VCaP (cell line): Measurements from ENCODE around the gene AGRN.
"Not testable (repeated sequence)": the region's sequence is repeated elsewhere in the genome, so short reads cannot be mapped to it uniquely, and the experiment has no call there.

ENCODE experiments used
- H3K27ac ChIP-seq: fragments of 450-650 bp; 2 replicates; pipeline ENCODE4 v1.5.1; 2017
- CTCF ChIP-seq: fragments of 450-650 bp; conservative IDR thresholded peaks from 2 replicates; pipeline ENCODE4 v1.5.1; 2017; ENCODE audit warnings: mild to moderate bottlenecking, moderate library complexity

The AGRN gene

GRCh38 chr1:1006305-1007159 is 13.4 kb upstream of the AGRN start:
- H3K27ac ChIP-seq: peak overlapping the region; percentile 82
- no peak for TF ChIP-seq CTCF

GRCh38 chr1:1010131-1010530 is 9.8 kb upstream of the AGRN start:
- H3K27ac ChIP-seq: not testable (repeated sequence)

GRCh38 chr1:1011396-1011949 is 8.4 kb upstream of the AGRN start:
- no peak overlapping the region for H3K27ac ChIP-seq
- no peak for TF ChIP-seq CTCF

DNA sequence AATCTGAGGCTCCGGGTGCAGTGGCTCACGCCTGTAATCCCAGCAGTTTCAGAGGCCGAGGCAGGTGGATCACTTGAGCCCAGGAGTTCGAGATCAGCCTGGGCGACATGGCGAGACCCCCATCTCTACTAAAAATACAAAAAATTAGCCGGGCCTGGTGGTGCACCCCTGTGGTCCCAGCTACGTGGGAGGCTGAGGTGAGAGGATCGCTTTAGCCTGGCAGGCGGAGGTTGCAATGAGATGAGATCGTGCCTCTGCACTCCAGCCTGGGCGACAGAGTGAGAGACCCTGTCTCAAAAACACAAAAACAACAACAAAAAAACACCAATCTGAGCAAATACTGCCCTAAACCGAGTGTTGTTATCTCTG is 7.2 kb upstream of the AGRN start:
- peak overlapping the region; percentile 81 for H3K27ac ChIP-seq

DNA sequence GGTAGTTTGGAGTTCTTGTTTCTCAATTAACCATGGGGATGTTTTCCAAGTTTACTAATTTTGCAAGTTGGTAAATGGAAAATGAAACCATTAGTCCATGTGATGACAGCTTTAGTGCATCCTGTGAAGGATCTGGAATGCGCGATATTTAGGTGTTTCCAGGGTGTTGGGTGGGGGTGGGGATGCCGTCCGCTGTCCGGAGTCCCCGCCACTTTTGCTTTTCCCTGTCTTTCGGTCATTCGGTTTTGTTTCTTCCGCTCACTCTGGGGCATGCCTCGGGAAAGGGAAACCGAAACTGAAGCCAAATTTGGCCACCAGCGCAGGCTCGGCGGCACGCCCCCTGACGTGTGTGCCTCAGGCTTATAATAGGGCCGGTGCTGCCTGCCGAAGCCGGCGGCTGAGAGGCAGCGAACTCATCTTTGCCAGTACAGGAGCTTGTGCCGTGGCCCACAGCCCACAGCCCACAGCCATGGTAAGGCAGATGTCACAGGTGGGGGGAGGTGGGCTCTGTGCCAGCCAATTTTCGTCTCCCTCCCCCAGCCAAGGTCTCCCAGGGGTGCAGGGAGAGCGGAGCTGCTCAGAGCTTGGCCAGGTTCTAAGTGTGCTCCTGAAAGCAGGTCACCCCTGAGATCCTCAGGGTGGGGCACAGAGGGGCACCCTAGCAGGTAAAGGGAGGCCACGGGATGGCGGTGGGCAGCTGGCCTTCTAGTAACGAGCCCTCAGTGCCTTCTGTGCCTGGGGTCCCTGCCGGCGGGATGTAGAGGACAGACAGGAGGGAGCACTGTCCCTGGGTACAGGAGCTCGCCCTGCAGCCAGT is 6.6 kb upstream of the AGRN start, which contains the start of gene ISG15:
ISG15 (plus strand) TSS at position 393 of the 817 bp plus-strand sequence; CDS start at position 470, 77 bp downstream.
- peak within 1 kb of the TSS; percentile 81 for H3K27ac ChIP-seq
- no peak for TF ChIP-seq CTCF

DNA sequence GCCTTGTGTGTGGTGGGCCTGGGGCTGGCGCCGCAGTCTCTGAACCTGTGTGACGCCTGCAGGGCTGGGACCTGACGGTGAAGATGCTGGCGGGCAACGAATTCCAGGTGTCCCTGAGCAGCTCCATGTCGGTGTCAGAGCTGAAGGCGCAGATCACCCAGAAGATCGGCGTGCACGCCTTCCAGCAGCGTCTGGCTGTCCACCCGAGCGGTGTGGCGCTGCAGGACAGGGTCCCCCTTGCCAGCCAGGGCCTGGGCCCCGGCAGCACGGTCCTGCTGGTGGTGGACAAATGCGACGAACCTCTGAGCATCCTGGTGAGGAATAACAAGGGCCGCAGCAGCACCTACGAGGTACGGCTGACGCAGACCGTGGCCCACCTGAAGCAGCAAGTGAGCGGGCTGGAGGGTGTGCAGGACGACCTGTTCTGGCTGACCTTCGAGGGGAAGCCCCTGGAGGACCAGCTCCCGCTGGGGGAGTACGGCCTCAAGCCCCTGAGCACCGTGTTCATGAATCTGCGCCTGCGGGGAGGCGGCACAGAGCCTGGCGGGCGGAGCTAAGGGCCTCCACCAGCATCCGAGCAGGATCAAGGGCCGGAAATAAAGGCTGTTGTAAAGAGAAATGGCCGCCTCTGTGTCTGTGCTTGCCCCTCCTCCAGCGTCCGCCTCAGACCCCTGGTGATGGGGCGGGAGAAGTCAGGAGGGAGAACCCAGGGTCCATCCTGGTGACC is 5.8 kb upstream of the AGRN start:
- TF ChIP-seq CTCF: no peak
- peak overlapping the region; percentile 81 for H3K27ac ChIP-seq

DNA sequence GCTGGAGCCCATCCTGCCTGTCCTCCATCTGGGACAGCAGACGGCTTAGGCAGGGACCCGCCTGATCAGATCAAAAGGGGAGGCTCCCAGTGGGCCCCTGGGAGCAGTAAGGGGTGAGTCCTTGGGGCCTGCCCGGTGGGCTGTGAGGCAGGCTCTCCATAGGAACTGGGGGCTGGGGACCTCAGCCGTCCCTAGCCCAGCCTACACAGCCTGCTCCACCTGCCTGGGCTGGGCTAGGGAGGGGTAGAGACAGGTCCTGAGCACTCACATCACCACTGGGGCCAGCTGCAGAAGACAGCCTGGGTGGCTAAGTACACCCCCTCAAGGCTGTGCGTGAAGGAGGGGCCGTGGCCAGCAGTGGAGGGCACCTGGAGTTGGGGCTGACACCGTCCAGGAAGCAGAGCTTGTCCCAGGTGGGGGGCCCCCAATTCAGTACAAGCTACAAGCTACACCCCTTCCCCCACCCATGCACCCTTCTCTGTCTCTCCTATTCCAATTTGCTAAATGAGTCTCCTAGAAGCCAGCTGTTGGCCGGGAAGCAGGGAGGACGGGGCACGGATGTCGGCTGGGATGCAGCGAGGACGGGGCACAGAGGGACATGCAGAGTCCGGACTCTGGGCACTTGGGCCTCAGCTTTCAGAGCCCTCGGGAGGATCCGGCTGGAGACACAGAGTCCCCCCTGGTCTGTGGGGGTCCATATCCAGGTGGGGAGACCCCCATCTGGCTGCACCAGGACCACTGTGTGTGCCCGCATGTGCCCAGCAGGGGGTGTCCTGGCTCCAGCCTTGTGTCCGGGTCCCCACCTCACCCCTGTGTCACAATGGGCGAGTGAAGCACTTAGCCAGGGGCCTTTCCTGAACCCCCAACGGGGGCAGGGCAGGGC is 4.9 kb upstream of the AGRN start:
- peak; percentile 60 for TF ChIP-seq CTCF
- peak overlapping the region; percentile 81 for H3K27ac ChIP-seq

GRCh38 chr1:1017397-1018320 is 2.3 kb upstream of the AGRN start:
- H3K27ac ChIP-seq: not testable (repeated sequence)

DNA sequence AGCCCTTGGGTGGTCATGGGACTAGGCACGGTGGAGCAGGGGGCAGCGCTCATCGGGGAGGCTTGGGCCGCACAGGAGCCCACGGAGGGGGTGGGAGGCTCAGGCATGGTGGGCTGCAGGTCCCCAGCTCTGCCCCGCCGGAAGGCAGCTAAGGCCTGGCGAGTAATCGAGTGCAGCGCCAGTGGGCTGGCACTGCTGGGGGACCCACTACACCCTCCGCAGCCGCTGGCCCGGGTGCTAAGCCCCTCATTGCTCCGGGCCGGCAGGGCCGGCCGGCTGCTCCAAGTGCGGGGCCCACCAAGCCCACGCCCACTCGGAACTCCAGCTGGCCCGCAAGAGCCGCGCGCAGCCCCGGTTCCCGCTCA is 1.6 kb upstream of the AGRN start:
- not testable (repeated sequence) for H3K27ac ChIP-seq
